Measurements from ENCODE around the gene LIME1.

Gene LIME1

GRCh38 chr20:63739130-63740069 is 2.9 kb downstream of the LIME1 start, which contains the start of gene SLC2A4RG:
SLC2A4RG (plus strand) TSS chr20:63739776; CDS start chr20:63739913, 137 bp downstream.
- DNase-seq, result peak; percentile 63

- DNase-seq, result peak; percentile 33
Measured at GRCh38 chr20:63740070-63740626, 3.7 kb downstream of the LIME1 start.

DNA sequence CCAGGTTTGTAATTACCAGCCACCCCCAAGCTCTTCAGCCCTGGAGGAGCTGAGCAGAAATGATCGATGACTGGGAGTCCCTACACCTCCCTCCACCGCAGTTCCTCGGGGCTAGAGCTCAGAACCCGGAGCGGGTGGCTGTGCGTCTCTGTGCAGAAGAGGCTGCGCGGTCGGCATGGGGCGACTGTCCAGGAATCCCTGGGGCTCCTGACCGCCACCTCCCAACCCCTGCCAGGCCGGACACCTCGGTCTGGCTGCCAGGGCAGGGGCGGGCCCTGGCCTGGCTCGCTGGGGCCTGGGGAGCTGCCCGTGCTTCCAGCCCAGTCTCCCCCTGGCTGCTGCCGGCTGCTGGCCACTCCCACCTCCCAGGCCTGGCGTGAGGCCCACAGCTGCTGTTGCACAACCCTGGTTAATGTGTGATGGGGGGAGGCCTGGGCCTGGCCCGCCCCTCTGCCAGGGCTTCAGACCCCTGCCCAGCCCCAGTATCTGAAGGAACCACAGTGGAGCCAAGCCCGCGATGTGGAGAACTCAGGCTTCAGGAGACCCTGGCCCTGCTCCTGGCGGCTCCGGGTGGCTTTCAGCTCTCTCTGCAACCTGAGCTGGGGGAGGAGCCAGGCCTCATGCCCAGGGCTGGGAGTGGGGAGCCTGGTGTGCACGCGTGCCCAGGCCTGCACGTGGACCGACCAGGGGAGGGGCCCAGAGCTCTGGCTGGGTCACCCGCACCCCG is 4.3 kb downstream of the LIME1 start:
- DNase-seq, result peak; percentile 33

- DNase-seq, result no peak
Measured at GRCh38 chr20:63741354-63741675, 4.9 kb downstream of the LIME1 start.

DNA sequence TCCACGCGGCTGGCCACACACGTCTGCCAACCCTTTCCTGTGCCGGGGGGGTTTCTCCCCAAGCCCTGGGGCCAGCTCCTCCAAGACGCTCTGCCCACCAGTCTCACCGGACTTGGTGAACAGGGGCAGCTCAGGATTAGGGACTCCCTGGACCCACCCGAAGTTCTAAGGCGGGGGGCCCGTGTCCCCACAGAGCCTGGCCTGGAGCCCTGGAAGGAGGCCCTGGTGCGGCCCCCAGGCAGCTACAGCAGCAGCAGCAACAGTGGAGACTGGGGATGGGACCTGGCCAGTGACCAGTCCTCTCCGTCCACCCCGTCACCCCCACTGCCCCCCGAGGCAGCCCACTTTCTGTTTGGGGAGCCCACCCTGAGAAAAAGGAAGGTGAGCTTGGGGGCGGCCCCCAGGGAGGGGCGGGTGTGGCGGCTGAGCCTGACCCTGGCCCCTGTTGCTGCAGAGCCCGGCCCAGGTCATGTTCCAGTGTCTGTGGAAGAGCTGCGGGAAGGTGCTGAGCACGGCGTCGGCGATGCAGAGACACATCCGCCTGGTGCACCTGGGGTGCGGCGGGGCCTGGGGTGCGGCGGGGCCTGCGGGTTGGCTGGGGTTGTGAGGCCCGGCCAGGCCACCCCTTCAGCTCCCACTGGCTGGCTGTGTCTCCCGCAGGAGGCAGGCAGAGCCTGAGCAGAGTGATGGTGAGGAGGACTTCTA is 5.4 kb downstream of the LIME1 start:
- DNase-seq, result no peak

- DNase-seq, result no peak
Measured at GRCh38 chr20:63742381-63743024, 6.0 kb downstream of the LIME1 start.

DNA sequence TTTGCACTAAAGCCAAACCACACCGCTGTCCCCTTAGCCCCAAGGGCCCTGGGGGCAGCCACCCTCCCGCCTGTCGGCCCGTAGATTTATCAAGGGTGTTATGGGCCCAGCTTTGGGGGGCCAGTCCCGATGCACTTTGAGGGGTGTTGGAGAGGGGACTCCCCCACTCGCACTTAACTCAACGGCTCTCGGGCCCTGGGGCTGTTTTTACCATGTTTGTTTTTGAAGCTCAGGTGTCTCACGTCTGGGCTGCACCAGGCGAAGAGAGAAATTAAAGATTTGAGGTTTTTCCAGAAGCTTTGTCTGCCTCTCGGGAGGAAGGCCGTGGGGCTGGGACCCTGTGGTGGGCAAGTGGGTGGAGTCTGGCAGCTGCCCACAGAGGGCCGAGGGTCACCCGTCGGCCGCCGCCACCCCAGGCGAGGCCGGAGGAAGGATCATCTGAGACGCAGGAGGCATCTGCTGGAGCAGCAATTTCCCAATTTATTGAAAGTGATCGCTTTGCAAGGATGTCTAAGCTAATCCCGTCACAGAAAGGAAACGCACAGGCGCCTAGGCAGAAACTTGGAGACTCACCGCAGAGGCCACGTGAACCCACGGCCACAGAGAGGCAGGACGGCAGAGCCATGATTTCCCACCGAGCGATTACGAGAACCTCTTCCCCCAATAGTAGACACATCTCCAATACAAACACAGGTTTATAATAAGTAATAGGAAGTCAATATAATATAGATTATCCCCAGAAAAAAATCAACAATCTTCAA is 6.9 kb downstream of the LIME1 start:
- DNase-seq, result no peak

GRCh38 chr20:63744158-63744557 is 7.7 kb downstream of the LIME1 start:
- DNase-seq, result no peak

DNA sequence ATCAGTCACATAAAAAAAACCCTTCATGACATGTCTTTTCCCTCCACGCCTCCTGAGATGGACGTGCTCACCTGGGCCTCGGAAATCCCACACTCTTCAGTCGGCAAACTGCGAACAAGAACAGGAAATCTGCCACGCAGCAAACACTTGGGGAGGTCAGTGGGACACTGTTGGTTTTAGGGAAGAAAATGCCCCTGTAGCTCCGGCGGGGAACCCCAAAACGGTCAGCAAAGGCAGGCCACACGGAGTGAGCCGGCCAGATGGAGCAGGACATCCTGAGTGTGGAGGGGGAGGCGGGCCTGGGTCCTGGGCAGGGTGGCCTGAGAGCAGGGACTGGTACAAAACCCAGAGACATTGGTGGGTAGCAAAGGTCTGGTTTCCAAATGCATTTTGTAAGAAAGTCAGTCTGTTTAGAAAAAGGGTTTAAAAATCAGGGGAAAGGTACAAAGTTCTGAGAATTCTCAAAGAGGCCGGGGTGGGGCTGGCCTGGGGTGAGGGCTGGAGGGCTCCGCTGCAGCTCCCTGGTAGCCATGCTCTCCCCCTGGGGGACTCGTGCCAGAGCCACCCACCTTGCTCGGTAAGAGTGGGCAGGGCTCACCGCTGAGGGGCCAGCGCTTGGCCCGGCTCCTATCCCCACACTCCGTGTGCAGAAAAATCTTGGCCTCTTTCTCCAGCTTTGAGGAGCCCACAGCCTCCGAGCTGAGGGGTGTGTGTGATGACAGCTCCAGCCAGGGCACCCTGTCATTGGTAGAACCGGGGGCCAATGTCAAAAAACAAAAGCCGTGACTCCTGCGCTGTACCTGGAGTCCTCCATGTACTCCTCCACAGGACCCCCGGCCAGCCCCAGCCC is 8.3 kb downstream of the LIME1 start:
- DNase-seq, result no peak

- DNase-seq, result no peak
Measured at GRCh38 chr20:63745424-63745805, 9.0 kb downstream of the LIME1 start.

DNA sequence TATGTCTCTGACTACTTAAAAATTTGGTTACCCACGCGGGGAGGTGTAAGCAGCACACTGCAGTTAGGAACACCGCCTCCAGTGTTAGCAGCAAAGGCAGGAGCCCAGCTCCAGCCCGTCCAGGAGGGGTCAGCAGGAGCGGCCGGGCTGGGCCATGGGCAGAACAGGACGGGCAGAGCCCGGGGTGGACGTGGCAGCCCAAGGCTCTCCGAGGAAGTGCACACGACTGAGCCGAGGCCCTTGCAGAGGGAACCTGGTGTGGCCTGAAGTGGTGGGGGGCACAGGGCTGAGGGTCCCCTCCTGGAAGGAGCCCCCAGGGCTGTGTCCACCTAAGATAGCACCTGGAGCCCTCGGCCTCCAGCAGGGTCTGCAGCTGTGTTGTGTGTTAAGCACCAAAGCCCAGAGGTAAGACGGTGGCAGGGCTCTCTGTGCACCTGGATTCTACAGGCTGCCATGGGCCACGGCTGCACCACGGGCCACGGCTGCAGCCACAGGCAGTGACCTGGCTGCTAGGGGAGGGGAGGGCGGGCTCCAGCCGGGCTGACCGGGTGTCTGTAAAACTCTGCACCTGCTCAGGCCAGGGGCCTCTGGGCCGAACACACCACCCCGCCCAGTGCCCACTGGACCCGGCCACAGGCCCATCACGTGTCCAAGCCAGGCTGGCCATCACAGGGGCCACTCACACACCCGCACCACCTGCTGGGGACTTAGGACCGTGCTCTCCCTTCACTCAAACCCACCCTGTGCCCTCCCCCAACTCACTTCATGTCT is 9.7 kb downstream of the LIME1 start:
- DNase-seq, result no peak

DNA sequence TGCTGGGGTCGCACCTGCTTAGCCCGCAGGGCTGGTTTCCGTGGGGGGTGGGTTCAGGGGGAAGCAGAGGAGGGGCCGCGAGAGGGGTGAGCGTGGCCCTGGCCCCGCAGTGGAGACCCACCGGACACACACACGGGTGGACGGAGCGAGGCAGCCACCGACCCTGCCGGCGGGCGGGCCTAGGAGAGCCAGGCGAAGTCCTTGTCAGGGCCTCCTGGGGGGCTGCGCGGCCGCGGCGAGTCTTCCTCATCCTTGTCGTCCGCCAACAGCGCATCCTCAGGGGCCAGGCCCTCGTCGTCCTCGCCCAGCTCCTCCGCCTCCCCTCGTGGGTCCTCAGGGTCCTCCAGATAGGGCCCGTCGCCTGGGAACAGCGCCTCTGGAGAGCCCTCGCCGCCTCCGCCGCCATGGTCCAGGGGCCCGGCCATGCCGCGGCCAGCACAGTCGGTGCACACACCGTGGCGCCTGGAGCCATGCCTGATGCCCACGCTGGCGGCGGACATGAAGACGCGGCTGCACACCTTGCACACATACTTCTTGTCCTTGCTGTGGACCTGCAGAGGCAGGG is 10.4 kb downstream of the LIME1 start:
- no peak for DNase-seq

DNA sequence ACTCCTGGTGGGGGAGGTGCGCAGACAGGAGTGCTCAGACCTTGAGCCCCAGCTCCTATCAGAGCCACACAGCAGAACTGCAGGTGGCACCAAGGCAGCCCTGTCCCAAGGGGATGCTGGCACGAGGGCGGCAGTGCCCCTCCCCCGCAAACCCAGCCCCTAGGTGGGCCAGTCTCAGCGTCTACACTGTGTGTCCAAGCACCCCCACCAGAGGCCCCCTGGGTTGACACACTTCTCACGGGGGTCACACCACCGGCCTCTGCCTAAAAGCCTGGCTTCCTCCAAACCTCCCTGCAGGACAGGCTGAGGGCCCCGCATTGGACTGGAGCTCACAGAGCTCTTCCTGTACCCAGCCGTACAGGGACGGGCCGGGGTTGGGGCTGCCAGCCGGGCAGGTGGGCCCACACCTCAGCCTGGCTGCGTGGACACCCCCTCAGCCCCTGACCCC is 11.2 kb downstream of the LIME1 start:
- DNase-seq, result no peak

DNA sequence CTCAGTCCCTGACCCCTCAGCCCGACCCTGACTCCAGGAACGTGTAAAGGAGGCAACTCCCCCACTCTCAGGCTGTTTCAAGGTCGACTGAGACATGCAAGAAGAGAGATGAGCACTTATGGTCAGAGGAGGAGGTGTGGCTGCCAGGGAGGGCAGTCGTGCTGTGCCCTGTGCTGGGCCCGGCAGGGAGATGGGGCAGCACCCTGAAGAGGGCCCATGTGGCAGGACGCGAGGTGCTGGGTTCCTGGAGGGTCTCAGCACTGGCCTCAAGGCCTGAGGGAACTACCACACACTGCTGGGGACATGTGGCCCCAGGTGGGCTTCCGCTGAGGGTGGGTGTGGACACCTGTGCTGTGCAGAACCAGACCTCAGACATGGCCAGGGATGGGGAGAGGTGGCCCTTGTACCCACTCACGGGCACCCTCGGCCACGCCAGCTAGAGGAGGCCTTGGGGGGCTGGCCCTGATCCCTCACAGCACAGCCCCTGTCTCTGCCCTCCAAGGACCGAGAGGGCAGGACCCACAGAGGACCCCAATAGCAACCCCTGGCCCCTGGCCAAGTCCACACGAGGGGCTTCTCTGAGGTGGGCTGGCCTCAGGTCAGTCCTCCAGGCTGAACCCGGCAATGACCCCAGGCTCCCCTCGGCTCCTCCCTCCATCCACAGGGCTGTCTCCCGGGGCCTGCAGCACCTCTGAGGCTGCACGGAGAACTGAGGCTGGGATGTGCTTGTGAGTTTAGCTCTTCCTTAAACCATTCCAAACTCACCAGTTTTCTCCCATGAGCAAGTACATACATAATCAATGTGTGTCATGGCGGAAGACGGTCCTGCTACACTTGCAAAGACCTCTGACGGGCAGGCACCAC is 11.8 kb downstream of the LIME1 start:
- no peak for DNase-seq

DNA sequence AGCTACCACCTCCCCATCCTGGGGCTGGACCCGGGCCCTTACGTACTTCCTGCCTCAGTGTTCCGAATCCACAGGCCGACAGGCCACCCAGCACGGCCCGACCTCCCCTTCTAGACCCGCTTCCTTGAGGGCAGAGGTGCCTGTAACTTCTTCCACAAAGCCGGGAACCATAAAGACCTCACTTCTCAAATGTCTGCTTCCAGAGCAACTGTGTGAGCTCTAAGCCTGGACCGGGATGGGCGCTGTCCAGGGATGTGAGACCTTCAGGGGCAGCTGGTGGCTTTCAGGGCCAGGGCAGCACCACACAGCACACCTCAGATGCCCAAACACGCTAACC is 12.4 kb downstream of the LIME1 start:
- no peak for DNase-seq

- no peak for DNase-seq
Measured at GRCh38 chr20:63749597-63750508, 13.4 kb downstream of the LIME1 start.

DNA sequence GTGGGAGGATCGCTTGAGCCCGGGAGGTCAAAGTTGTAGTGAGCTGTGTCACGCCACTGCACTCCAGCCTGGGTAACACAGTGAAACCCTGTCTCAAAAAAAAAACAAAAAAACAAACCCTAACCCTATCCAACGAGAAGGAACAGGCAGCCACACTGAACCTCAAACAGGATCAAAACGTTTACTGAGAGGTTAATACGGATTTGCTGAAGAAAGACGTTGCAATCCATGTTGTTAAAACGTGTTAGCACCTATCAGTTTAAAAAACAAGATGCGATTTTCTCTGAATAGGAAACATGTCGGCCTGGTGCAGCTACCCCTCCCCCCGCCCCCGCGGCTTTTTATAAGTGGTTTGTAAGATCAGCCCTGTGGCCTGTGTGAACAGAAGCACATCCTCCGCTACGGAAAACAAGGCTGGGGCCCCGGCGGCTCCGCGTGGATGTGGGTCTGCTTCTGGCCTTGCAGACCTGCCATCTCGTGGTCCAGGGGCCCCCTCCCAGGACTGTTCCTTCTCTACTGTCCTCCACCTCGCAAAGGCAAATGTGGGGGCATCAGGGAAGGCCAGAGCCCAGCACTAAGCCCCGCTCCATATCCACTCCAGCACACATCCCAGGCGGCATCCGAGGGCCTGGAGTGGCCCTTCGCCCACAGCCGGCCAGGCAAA is 14.5 kb downstream of the LIME1 start:
- DNase-seq, result peak; percentile 49
